Ovary (tissue), 9 donors: ENCODE results near the gene RGS3. TPM values are rescaled to one million over a fixed set of nuclear protein-coding genes. Genes with fewer than 3 reads are reported as not detected.
A peak's percentile ranks its signal among the peaks of the same experiment; 100 is the strongest.

Source experiments
- DNase-seq, 5 donors: peaks; one replicate each; pipeline ENCODE4 v3.0.0-alpha.2; 2019 to 2020
- H3K27ac ChIP-seq, 2 donors: fragments of 200-600 bp; one replicate each; pipeline versions ENCODE4 v1.5.1 to v1.8.0; 2019 to 2022
- H3K27me3 ChIP-seq: fragments of 200-600 bp; one replicate; pipeline ENCODE4 v1.8.0; 2022
- H3K36me3 ChIP-seq: fragments of 200-600 bp; sonication (generic); one replicate; pipeline ENCODE4 v1.5.1; 2019
- H3K4me1 ChIP-seq: one replicate; pipeline ENCODE4 v1.8.1; 2013; ENCODE audit warnings: mild to moderate bottlenecking, moderate library complexity; ENCODE audit not compliant: insufficient read depth
- H3K4me3 ChIP-seq: fragments of 200-600 bp; sonication (generic); one replicate; pipeline ENCODE4 v1.5.1; 2017
- H3K9me3 ChIP-seq, 2 donors: fragments of 200-600 bp in 1 of 2; sonication (generic) in 1 of 2; one replicate each; pipeline versions ENCODE4 v1.5.1 to v1.8.1; 2013 to 2019; ENCODE audit warnings: mild to moderate bottlenecking in 1 of 2, moderate library complexity in 1 of 2
- CTCF ChIP-seq, 3 donors: fragments of 450-650 bp in 2 of 3; fragments of 200-600 bp in 1 of 3; IDR thresholded peaks; one replicate each; pipeline versions ENCODE4 v1.5.1 to v1.8.0; 2016 to 2022; ENCODE audit warnings: antibody characterized with exemption in 3 of 3, mild to moderate bottlenecking in 1 of 3
- EP300 ChIP-seq: sonication (generic); formaldehyde crosslinking; IDR thresholded peaks from one replicate; pipeline ENCODE4 v1.6.1; 2017; ENCODE audit warnings: antibody characterized with exemption
- POLR2A ChIP-seq: fragments of 450-650 bp; IDR thresholded peaks from one replicate; pipeline ENCODE4 v1.6.1; 2017; ENCODE audit warnings: antibody characterized with exemption, mild to moderate bottlenecking, moderate library complexity
- WGBS, 3 donors: extraction: QIAGEN DNeasy Blood & Tissue Kit in 1 of 3; methylation state at CpG; one replicate each; pipeline versions ENCODE4 v1.1.5 to v1.1.7; 2013 to 2017; 5-methylcytosine and 5-hydroxymethylcytosine counted together
- intact Hi-C, 4 donors: fragments of 100-400 bp; cut with DNase I; formaldehyde crosslinking; loops; one replicate each; pipeline versions ENCODE4 v1.11.0 to v1.15.1; 2022 to 2023
- polyA plus RNA-seq, 2 donors: library from polyadenylated mRNA; stranded (reverse); fragments of 200-250 nt in 1 of 2; fragments of 350-450 nt in 1 of 2; fragmentation: Illumina TruSeq in 1 of 2; extraction: RNeasy Lipid Tissue Mini Kit (QIAGEN cat#74804) in 1 of 2; gene quantifications; one replicate each; pipeline ENCODE4 v1.2.3, GENCODE V29; 2013 to 2014
- total RNA-seq, 7 donors: library from RNA; depleted of rRNA in 2 of 7; stranded (reverse); fragments of >200 nt in 2 of 7; fragmentation: NEBNext Ultra II Directional in 3 of 7; extraction: Animal tissue kit (Norgen Biotek cat#: 25700) in 3 of 7; gene quantifications; one replicate each; pipeline versions ENCODE4 v1.1.0 to v1.2.4, GENCODE V29; 2016 to 2023
- donor health status: DM: no; HTN: no; CAD: no; lungs with moderate emphysema.
- donor health status: DM: no; HTN: no; CAD: no.
- donor health status: Bipolar disorder and iron deficiency.
- donor health status: DM: yes; HTN: yes; CAD: no.
- donor health status: DM: no; HTN: no; CAD: no.
- donor health status: DM: yes; HTN: yes; CAD: no.

RGS3 gene
- total and polyA plus RNA-seq, 9 donors, result 6.1 to 49.3 (median 15.4) TPM

GRCh38 chr9:113482991-113483675 lies 19.6 kb downstream of the RGS3 start:
- intact Hi-C loops, result no loop called here
- no peak for TF ChIP-seq CTCF (IDR thresholded peaks at IDR 0.05)
- no peak for TF ChIP-seq POLR2A
- no peak for TF ChIP-seq EP300
- Histone ChIP-seq H3K4me1 (peaks cover 9% of the 10 kb centered on the region), H3K9me3 (no peaks in the 10 kb centered on the region), H3K27me3 (no peaks in the 10 kb centered on the region), H3K27ac (peak overlapping the region in 1 of 2 donors; percentile 37), H3K36me3 (no peaks in the 10 kb centered on the region), H3K4me3 (no peak overlapping the region)
- 95 to 96% (median 96%) methylated on average over 6 of the region's 6 CpGs for whole genome bisulfite sequencing, 3 donors
- no peak for DNase-seq

- intact Hi-C loops, result no loop called here
- Histone ChIP-seq H3K4me3 (no peak overlapping the region), H3K27ac (peak overlapping the region in 1 of 2 donors; percentile 37), H3K9me3 (no peaks in the 10 kb centered on the region), H3K36me3 (no peaks in the 10 kb centered on the region), H3K4me1 (peaks cover 9% of the 10 kb centered on the region), H3K27me3 (no peaks in the 10 kb centered on the region)
- no peak for TF ChIP-seq EP300
- no peak for TF ChIP-seq POLR2A
- no peak for TF ChIP-seq CTCF (IDR thresholded peaks at IDR 0.05)
- no peak for DNase-seq
- WGBS, 3 donors, result 68 to 78% (median 72%) methylated on average over 9 of the region's 9 CpGs
Observed at GRCh38 chr9:113483676-113484257, 20.2 kb downstream of the RGS3 start.

- no peak overlapping the region for H3K27ac ChIP-seq
- peak in 3 of 5 donors; percentile 32 to 75 (median 66) for DNase-seq
- H3K36me3 ChIP-seq, result no peaks in the 10 kb centered on the region
- 3 to 8% (median 8%) methylated on average over 2 of the region's 2 CpGs for WGBS, 3 donors
- no peaks in the 10 kb centered on the region for H3K9me3 ChIP-seq
- H3K27me3 ChIP-seq, result no peaks in the 10 kb centered on the region
- TF ChIP-seq CTCF (IDR thresholded peaks at IDR 0.05), result no peak
- TF ChIP-seq POLR2A, result no peak
- TF ChIP-seq EP300, result no peak
- no peak overlapping the region for H3K4me3 ChIP-seq
- intact Hi-C loops, result no loop called here
- peaks cover 9% of the 10 kb centered on the region for H3K4me1 ChIP-seq
Observed at GRCh38 chr9:113484258-113484730, 20.8 kb downstream of the RGS3 start.

GRCh38 chr9:113485761-113486115 lies 22.2 kb downstream of the RGS3 start:
- no peaks in the 10 kb centered on the region for H3K36me3 ChIP-seq
- 75 to 86% (median 79%) methylated on average over 5 of the region's 5 CpGs for WGBS, 3 donors
- no peak overlapping the region for H3K27ac ChIP-seq
- no peak for DNase-seq
- peaks cover 9% of the 10 kb centered on the region for H3K4me1 ChIP-seq
- intact Hi-C loops, result no loop called here
- no peak overlapping the region for H3K4me3 ChIP-seq
- no peak for TF ChIP-seq POLR2A
- TF ChIP-seq CTCF (IDR thresholded peaks at IDR 0.05), result no peak
- TF ChIP-seq EP300, result no peak
- H3K9me3 ChIP-seq, result no peaks in the 10 kb centered on the region
- H3K27me3 ChIP-seq, result no peaks in the 10 kb centered on the region
